HG02759 (cell line): ENCODE results near the gene HTR3C.
"Not testable (repeated sequence)": the region's sequence is repeated elsewhere in the genome, so short reads cannot be mapped to it uniquely, and the experiment has no call there.

ENCODE experiments used
- ATAC-seq: cut with Tn5 transposase; IDR thresholded peaks from one replicate; pipeline ENCODE4 v1.9.1; 2021; ENCODE audit warnings: mild to moderate bottlenecking, moderate library complexity; ENCODE audit not compliant: unreplicated experiment

The HTR3C gene

GRCh38 chr3:184030536-184030935, 22.3 kb upstream of the HTR3C start:
- ATAC-seq: no peak

- ATAC-seq: no peak
These were observed 21.6 kb upstream of the HTR3C start, which contains the start of gene HTR3D for GRCh38 chr3:184031187-184031792. TSS of gene HTR3D (plus strand) at chr3:184031742. CDS start at chr3:184031742, 0 bp downstream.

- no peak for ATAC-seq
These were observed 15.0 kb upstream of the HTR3C start for GRCh38 chr3:184037816-184038215.

GRCh38 chr3:184038307-184038706, 14.5 kb upstream of the HTR3C start:
- not testable (repeated sequence) for ATAC-seq

- no peak for ATAC-seq
These were observed 13.4 kb upstream of the HTR3C start for GRCh38 chr3:184039414-184039813.

GRCh38 chr3:184040010-184040409, 12.8 kb upstream of the HTR3C start:
- no peak for ATAC-seq

- ATAC-seq: no peak
These were observed 10.2 kb upstream of the HTR3C start for GRCh38 chr3:184042617-184043016.

- no peak for ATAC-seq
These were observed 6.9 kb upstream of the HTR3C start for GRCh38 chr3:184045995-184046394.

- ATAC-seq: no peak
These were observed 2.5 kb upstream of the HTR3C start for GRCh38 chr3:184050217-184050847.

- no peak for ATAC-seq
These were observed 5.2 kb downstream of the HTR3C start for GRCh38 chr3:184058029-184058428.

- no peak for ATAC-seq
These were observed 6.6 kb downstream of the HTR3C start for GRCh38 chr3:184059424-184059823.

- no peak for ATAC-seq
These were observed 9.8 kb downstream of the HTR3C start for GRCh38 chr3:184062637-184063036.

- ATAC-seq: no peak
These were observed 13.4 kb downstream of the HTR3C start for GRCh38 chr3:184066211-184066610.

GRCh38 chr3:184067573-184068055, 14.8 kb downstream of the HTR3C start:
- ATAC-seq: no peak

- no peak for ATAC-seq
These were observed 15.5 kb downstream of the HTR3C start for GRCh38 chr3:184068344-184068743.

GRCh38 chr3:184071142-184071541, 18.3 kb downstream of the HTR3C start:
- ATAC-seq: not testable (repeated sequence)

GRCh38 chr3:184073621-184074020, 20.8 kb downstream of the HTR3C start:
- ATAC-seq: no peak

- no peak for ATAC-seq
These were observed 23.1 kb downstream of the HTR3C start for GRCh38 chr3:184075901-184076300.

- ATAC-seq: no peak
These were observed 25.0 kb downstream of the HTR3C start for GRCh38 chr3:184077881-184078280.

GRCh38 chr3:184078851-184079250, 26.0 kb downstream of the HTR3C start:
- ATAC-seq: no peak

- no peak for ATAC-seq
These were observed 28.4 kb downstream of the HTR3C start for GRCh38 chr3:184081116-184081830.

GRCh38 chr3:184082034-184082433, 29.2 kb downstream of the HTR3C start:
- ATAC-seq: no peak
